ENCODE results near the gene RGS12. TPM values are rescaled to one million over a fixed set of nuclear protein-coding genes. Genes with fewer than 3 reads are reported as not detected.

The RGS12 gene
- polyA plus RNA-seq, 1 donor: 34.8 TPM

GRCh38 chr4:3328814-3329663, 36.2 kb downstream of the RGS12 start:
- DNase-seq (ENCODE audit: low read depth): no peak

GRCh38 chr4:3329887-3330286, 37.1 kb downstream of the RGS12 start:
- DNase-seq (ENCODE audit: low read depth): no peak

GRCh38 chr4:3330707-3331106, 37.9 kb downstream of the RGS12 start:
- no peak for DNase-seq (ENCODE audit: low read depth)

GRCh38 chr4:3331511-3332394, 38.9 kb downstream of the RGS12 start:
- no peak for DNase-seq (ENCODE audit: low read depth)

GRCh38 chr4:3332498-3332897, 39.7 kb downstream of the RGS12 start:
- no peak for DNase-seq (ENCODE audit: low read depth)

GRCh38 chr4:3334316-3334715, 41.5 kb downstream of the RGS12 start:
- no peak for DNase-seq (ENCODE audit: low read depth)

- DNase-seq (ENCODE audit: low read depth): no peak
Observed at GRCh38 chr4:3335385-3335784, 42.6 kb downstream of the RGS12 start.

GRCh38 chr4:3335982-3336381, 43.2 kb downstream of the RGS12 start:
- no peak for DNase-seq (ENCODE audit: low read depth)

GRCh38 chr4:3336382-3337356, 43.8 kb downstream of the RGS12 start:
- DNase-seq (ENCODE audit: low read depth): no peak

GRCh38 chr4:3337357-3337732, 44.5 kb downstream of the RGS12 start:
- DNase-seq (ENCODE audit: low read depth): no peak

GRCh38 chr4:3337811-3338210, 45.0 kb downstream of the RGS12 start:
- no peak for DNase-seq (ENCODE audit: low read depth)

- no peak for DNase-seq (ENCODE audit: low read depth)
Observed at GRCh38 chr4:3338321-3338838, 45.6 kb downstream of the RGS12 start.

GRCh38 chr4:3338976-3339531, 46.2 kb downstream of the RGS12 start:
- no peak for DNase-seq (ENCODE audit: low read depth)

- no peak for DNase-seq (ENCODE audit: low read depth)
Observed at GRCh38 chr4:3339577-3339976, 46.8 kb downstream of the RGS12 start.

- DNase-seq (ENCODE audit: low read depth): no peak
Observed at GRCh38 chr4:3340038-3340699, 47.3 kb downstream of the RGS12 start.

- DNase-seq (ENCODE audit: low read depth): no peak
Observed at GRCh38 chr4:3340700-3341083, 47.9 kb downstream of the RGS12 start.

GRCh38 chr4:3341760-3342159, 48.9 kb downstream of the RGS12 start:
- no peak for DNase-seq (ENCODE audit: low read depth)

GRCh38 chr4:3342182-3342854, 49.5 kb downstream of the RGS12 start:
- DNase-seq (ENCODE audit: low read depth): no peak

Measured in forelimb muscle (tissue), 1 donor.